ENCODE data around the gene RNU2-1. TPM values are rescaled to one million over a fixed set of nuclear protein-coding genes. Genes with fewer than 3 reads are reported as not detected.
A peak's percentile ranks its signal among the peaks of the same experiment; 100 is the strongest.

Gene RNU2-1
- total RNA-seq, 4 donors from 2014 or later, result not detected

GRCh38 chr17:43226393-43226792, 7.4 kb downstream of the RNU2-1 start:
- TF ChIP-seq POLR2A (IDR thresholded peaks at IDR 0.05) (no peak), EP300 (IDR thresholded peaks at IDR 0.05) (no peak), CTCF (IDR thresholded peaks at IDR 0.05) (no peak)
- H3K27me3 ChIP-seq, result no peaks in the 10 kb centered on the region
- no peaks in the 10 kb centered on the region for H3K9me3 ChIP-seq
- H3K4me1 ChIP-seq, result no peaks in the 10 kb centered on the region
- WGBS, 2 donors, result 90 to 92% methylated on average over 7 of the region's 7 CpGs
- H3K36me3 ChIP-seq, result peaks cover 0 to 25% (median 0%) of the 10 kb centered on the region in 3 donors
- peak in 1 of 2 donors; percentile 3 for DNase-seq (ENCODE audit: low spot score in 2 of 2)
- no peak overlapping the region for H3K27ac ChIP-seq
- no peak overlapping the region for H3K4me3 ChIP-seq

GRCh38 chr17:43224146-43224705, 9.6 kb downstream of the RNU2-1 start:
- no peak for TF ChIP-seq EP300 (IDR thresholded peaks at IDR 0.05)
- no peak for TF ChIP-seq CTCF (IDR thresholded peaks at IDR 0.05)
- TF ChIP-seq POLR2A (IDR thresholded peaks at IDR 0.05), result no peak
- H3K27me3 ChIP-seq, result no peaks in the 10 kb centered on the region
- no peak overlapping the region for H3K27ac ChIP-seq
- 88 to 96% methylated on average over 7 of the region's 7 CpGs for WGBS, 2 donors
- peaks cover 0 to 30% (median 0%) of the 10 kb centered on the region in 3 donors for H3K36me3 ChIP-seq
- no peaks in the 10 kb centered on the region for H3K9me3 ChIP-seq
- DNase-seq (ENCODE audit: low spot score in 2 of 2), result peak in 1 of 2 donors; percentile 2
- no peaks in the 10 kb centered on the region for H3K4me1 ChIP-seq
- no peak overlapping the region for H3K4me3 ChIP-seq

DNA sequence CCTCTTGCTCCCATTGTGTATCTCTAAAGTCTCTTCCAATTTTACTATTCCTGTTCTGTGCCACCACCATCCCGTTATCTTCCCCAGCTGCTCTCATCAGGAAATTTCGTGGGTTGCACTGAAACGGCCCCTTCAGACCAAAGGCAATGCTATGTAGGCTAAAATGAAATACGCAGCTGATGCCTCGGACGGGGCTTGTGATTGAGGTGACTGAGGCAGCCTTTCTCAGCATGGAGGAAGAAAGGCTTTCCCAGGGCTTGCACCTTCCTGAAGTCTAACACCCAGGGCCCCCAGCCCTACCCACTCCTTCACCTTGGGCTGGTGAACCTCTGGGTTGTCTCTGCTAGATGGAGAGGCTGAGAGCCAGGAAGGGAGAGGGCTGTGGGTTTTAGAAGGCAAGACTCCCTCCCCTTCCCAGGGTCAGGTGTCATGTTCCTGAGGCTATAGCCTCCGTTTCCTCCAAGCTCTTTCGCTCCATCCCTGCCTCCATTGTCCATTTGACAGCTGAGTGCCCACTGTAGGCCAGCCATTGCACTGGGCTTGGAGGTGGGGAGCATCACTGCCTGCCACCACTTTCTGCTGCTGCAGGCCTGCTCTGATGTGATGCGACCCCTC, 13.2 kb downstream of the RNU2-1 start:
- 81 to 82% methylated on average over 9 of the region's 9 CpGs for WGBS, 2 donors
- no peak for TF ChIP-seq CTCF (IDR thresholded peaks at IDR 0.05)
- no peak for TF ChIP-seq POLR2A (IDR thresholded peaks at IDR 0.05)
- no peak for TF ChIP-seq EP300 (IDR thresholded peaks at IDR 0.05)
- Histone ChIP-seq H3K4me3 (no peak overlapping the region), H3K4me1 (no peaks in the 10 kb centered on the region), H3K36me3 (peaks cover 0 to 58% (median 2%) of the 10 kb centered on the region in 3 donors), H3K9me3 (no peaks in the 10 kb centered on the region), H3K27ac (no peak overlapping the region), H3K27me3 (no peaks in the 10 kb centered on the region)
- no peak for DNase-seq (ENCODE audit: low spot score in 2 of 2)

DNA sequence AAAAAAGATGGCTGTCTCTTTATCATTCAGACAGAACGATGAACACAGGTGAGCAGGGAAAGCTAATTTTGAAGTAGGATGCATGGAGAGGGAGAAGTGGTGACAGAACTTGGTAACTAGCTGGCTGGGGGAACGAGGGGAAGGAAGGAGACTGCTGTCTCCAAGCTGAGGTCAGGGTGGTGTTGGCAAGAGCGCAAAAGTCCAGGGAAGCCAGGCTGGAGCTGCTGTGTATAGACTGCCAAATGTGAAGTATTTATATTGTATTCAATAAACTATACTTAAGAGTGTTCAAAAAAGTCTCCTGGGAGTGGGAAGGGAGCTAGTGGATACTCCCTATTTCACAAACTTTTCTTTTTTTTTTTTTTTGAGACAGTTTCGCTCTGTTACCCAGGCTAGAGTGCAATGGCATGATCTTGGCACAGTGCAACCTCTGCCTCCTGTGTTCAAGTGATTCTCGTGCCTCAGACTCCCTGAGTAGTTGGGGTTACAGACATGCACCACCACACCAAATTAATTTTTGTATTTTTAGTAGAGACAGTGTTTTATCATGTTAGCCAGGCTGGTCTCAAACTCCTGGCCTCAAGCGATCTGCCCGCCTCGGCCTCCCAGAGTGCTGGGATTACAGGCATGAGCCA, 13.9 kb downstream of the RNU2-1 start:
- Histone ChIP-seq H3K9me3 (no peaks in the 10 kb centered on the region), H3K4me1 (no peaks in the 10 kb centered on the region), H3K27ac (no peak overlapping the region), H3K36me3 (peaks cover 0 to 65% (median 2%) of the 10 kb centered on the region in 3 donors), H3K27me3 (no peaks in the 10 kb centered on the region), H3K4me3 (no peak overlapping the region)
- TF ChIP-seq EP300 (IDR thresholded peaks at IDR 0.05) (no peak), POLR2A (IDR thresholded peaks at IDR 0.05) (no peak), CTCF (IDR thresholded peaks at IDR 0.05) (no peak)
- DNase-seq (ENCODE audit: low spot score in 2 of 2), result no peak
- 68 to 72% methylated on average over 8 of the region's 8 CpGs for WGBS, 2 donors

DNA sequence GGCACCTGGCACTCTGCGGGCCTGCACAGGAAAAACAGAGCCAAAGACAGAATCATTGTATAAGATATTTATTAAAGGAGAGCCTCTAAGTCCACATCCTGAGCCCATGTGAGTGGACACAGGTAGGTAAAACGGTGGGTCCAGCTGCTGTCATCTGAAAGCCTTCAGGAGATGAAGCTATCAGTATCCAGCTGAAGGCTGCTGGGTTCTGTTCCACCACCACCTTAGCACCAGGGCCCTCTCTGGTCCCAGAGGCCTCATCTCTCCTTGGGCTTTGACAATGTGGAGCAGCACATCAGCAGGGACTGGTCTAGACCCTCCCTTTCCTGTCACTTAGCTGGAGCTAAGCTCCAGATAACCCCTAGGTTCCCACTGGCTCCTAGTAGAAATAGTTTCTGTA, 14.8 kb downstream of the RNU2-1 start:
- Histone ChIP-seq H3K4me3 (no peak overlapping the region), H3K27ac (no peak overlapping the region), H3K36me3 (peaks cover 0 to 61% (median 2%) of the 10 kb centered on the region in 3 donors), H3K27me3 (no peaks in the 10 kb centered on the region), H3K4me1 (no peaks in the 10 kb centered on the region), H3K9me3 (no peaks in the 10 kb centered on the region)
- WGBS, 2 donors, result 94 to 98% methylated on average over 2 of the region's 2 CpGs
- DNase-seq (ENCODE audit: low spot score in 2 of 2), result no peak
- TF ChIP-seq EP300 (IDR thresholded peaks at IDR 0.05) (no peak), POLR2A (IDR thresholded peaks at IDR 0.05) (no peak), CTCF (IDR thresholded peaks at IDR 0.05) (no peak)

Measured in tibial nerve (tissue), 4 donors.